HG03457 (cell line): Measurements from ENCODE around the gene GLB1L.

Experiments used
- ATAC-seq: cut with Tn5 transposase; IDR thresholded peaks from one replicate; pipeline ENCODE4 v1.9.1; 2021; ENCODE audit warnings: moderate number of reproducible peaks; ENCODE audit not compliant: unreplicated experiment

Gene GLB1L

GRCh38 chr2:219228041-219228910 is 17.0 kb downstream of the GLB1L start:
- ATAC-seq, result no peak

GRCh38 chr2:219225350-219225749 is 19.9 kb downstream of the GLB1L start:
- ATAC-seq, result no peak

- ATAC-seq, result no peak
Measured at GRCh38 chr2:219223831-219224610, 21.2 kb downstream of the GLB1L start.

GRCh38 chr2:219221957-219222518 is 23.2 kb downstream of the GLB1L start:
- no peak for ATAC-seq

GRCh38 chr2:219220652-219221402 is 24.4 kb downstream of the GLB1L start:
- no peak for ATAC-seq

- ATAC-seq, result no peak
Measured at GRCh38 chr2:219219784-219220532, 25.3 kb downstream of the GLB1L start.

GRCh38 chr2:219218732-219219701 is 26.2 kb downstream of the GLB1L start, which contains the start of gene ABCB6:
Gene ABCB6 (minus strand): TSS chr2:219218958. CDS start chr2:219218673, 285 bp downstream.
- ATAC-seq, result peak; percentile 56

- ATAC-seq, result peak; percentile 22
Measured at GRCh38 chr2:219218217-219218731, 27.0 kb downstream of the GLB1L start.

GRCh38 chr2:219216535-219216915 is 28.7 kb downstream of the GLB1L start:
- no peak for ATAC-seq

- no peak for ATAC-seq
Measured at GRCh38 chr2:219215871-219216534, 29.2 kb downstream of the GLB1L start.

GRCh38 chr2:219214786-219215185 is 30.5 kb downstream of the GLB1L start:
- no peak for ATAC-seq

GRCh38 chr2:219214141-219214540 is 31.1 kb downstream of the GLB1L start:
- no peak for ATAC-seq

- no peak for ATAC-seq
Measured at GRCh38 chr2:219213486-219214071, 31.7 kb downstream of the GLB1L start.

GRCh38 chr2:219213026-219213415 is 32.2 kb downstream of the GLB1L start:
- no peak for ATAC-seq

GRCh38 chr2:219210886-219211362 is 34.3 kb downstream of the GLB1L start:
- no peak for ATAC-seq

GRCh38 chr2:219210196-219210885 is 34.9 kb downstream of the GLB1L start:
- no peak for ATAC-seq
